Karpas-422 (cell line): ENCODE data around the gene SCAF11. TPM values are rescaled to one million over a fixed set of nuclear protein-coding genes. Genes with fewer than 3 reads are reported as not detected.
"Not testable (repeated sequence)": the region's sequence is repeated elsewhere in the genome, so short reads cannot be mapped to it uniquely, and the experiment has no call there.

ENCODE experiments used
- DNase-seq: peaks from one replicate; pipeline ENCODE4 v3.0.0-alpha.2; 2015
- H2AFZ ChIP-seq: fragments of 200-600 bp; sonication (generic); 2 replicates; pipeline ENCODE4 v1.6.1; 2014; ENCODE audit warnings: antibody characterized with exemption, low read length, mixed read lengths
- H3K27ac ChIP-seq: fragments of 200-600 bp; sonication (generic); 2 replicates; pipeline ENCODE4 v1.5.1; 2014; ENCODE audit warnings: mild to moderate bottlenecking, low read length, moderate library complexity
- H3K27me3 ChIP-seq: fragments of 200-600 bp; sonication (generic); 2 replicates; pipeline ENCODE4 v1.6.1; 2014; ENCODE audit warnings: low read length, mixed read lengths
- H3K36me3 ChIP-seq: fragments of 200-600 bp; sonication (generic); 2 replicates; pipeline ENCODE4 v1.6.1; 2014; ENCODE audit warnings: low read length, mixed read lengths; ENCODE audit not compliant: insufficient read depth
- H3K4me1 ChIP-seq: fragments of 200-600 bp; sonication (generic); 2 replicates; pipeline ENCODE4 v1.6.1; 2014; ENCODE audit warnings: mild to moderate bottlenecking, low read length, mixed read lengths
- H3K4me2 ChIP-seq: fragments of 200-600 bp; sonication (generic); 2 replicates; pipeline ENCODE4 v1.6.1; 2014; ENCODE audit warnings: low read length, low read depth, mild to moderate bottlenecking; ENCODE audit not compliant: poor library complexity, severe bottlenecking
- H3K4me3 ChIP-seq: fragments of 200-600 bp; sonication (generic); 2 replicates; pipeline ENCODE4 v1.5.1; 2014; ENCODE audit warnings: mild to moderate bottlenecking, antibody characterized with exemption, low read length, mixed read lengths
- H3K79me2 ChIP-seq: fragments of 200-600 bp; sonication (generic); 2 replicates; pipeline ENCODE4 v1.6.1; 2014; ENCODE audit warnings: mild to moderate bottlenecking, low read length, mixed read lengths
- H3K9ac ChIP-seq: fragments of 200-600 bp; sonication (generic); 2 replicates; pipeline ENCODE4 v1.6.0; 2014; ENCODE audit warnings: low read length
- H3K9me2 ChIP-seq: fragments of 200-600 bp; sonication (generic), shearing (Covaris generic); replicated peaks from 2 replicates; pipeline ENCODE4 v1.6.0; 2014; ENCODE audit warnings: mild to moderate bottlenecking, low read length, moderate library complexity; ENCODE audit not compliant: insufficient read depth
- H3K9me3 ChIP-seq: fragments of 300-700, 200-600 bp; sonication (generic); 2 replicates; pipeline ENCODE4 v1.6.1; 2014; ENCODE audit warnings: low read length, mixed read lengths
- H4K20me1 ChIP-seq: fragments of 200-600 bp; sonication (generic); 2 replicates; pipeline ENCODE4 v1.6.1; 2014; ENCODE audit warnings: mild to moderate bottlenecking, antibody characterized with exemption, low read length, low read depth; ENCODE audit not compliant: insufficient read depth
- total RNA-seq: library from RNA; depleted of rRNA; stranded (reverse); fragments of >200 nt; shearing (Covaris generic); gene quantifications from 2 replicates; pipeline ENCODE4 v1.2.3, GENCODE V29; 2014; ENCODE audit warnings: low replicate concordance; rRNA removed

The SCAF11 gene, protein sequence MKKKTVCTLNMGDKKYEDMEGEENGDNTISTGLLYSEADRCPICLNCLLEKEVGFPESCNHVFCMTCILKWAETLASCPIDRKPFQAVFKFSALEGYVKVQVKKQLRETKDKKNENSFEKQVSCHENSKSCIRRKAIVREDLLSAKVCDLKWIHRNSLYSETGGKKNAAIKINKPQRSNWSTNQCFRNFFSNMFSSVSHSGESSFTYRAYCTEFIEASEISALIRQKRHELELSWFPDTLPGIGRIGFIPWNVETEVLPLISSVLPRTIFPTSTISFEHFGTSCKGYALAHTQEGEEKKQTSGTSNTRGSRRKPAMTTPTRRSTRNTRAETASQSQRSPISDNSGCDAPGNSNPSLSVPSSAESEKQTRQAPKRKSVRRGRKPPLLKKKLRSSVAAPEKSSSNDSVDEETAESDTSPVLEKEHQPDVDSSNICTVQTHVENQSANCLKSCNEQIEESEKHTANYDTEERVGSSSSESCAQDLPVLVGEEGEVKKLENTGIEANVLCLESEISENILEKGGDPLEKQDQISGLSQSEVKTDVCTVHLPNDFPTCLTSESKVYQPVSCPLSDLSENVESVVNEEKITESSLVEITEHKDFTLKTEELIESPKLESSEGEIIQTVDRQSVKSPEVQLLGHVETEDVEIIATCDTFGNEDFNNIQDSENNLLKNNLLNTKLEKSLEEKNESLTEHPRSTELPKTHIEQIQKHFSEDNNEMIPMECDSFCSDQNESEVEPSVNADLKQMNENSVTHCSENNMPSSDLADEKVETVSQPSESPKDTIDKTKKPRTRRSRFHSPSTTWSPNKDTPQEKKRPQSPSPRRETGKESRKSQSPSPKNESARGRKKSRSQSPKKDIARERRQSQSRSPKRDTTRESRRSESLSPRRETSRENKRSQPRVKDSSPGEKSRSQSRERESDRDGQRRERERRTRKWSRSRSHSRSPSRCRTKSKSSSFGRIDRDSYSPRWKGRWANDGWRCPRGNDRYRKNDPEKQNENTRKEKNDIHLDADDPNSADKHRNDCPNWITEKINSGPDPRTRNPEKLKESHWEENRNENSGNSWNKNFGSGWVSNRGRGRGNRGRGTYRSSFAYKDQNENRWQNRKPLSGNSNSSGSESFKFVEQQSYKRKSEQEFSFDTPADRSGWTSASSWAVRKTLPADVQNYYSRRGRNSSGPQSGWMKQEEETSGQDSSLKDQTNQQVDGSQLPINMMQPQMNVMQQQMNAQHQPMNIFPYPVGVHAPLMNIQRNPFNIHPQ (N-terminal part only)
- 141 and 150 TPM in 2 replicates for total RNA-seq

DNA sequence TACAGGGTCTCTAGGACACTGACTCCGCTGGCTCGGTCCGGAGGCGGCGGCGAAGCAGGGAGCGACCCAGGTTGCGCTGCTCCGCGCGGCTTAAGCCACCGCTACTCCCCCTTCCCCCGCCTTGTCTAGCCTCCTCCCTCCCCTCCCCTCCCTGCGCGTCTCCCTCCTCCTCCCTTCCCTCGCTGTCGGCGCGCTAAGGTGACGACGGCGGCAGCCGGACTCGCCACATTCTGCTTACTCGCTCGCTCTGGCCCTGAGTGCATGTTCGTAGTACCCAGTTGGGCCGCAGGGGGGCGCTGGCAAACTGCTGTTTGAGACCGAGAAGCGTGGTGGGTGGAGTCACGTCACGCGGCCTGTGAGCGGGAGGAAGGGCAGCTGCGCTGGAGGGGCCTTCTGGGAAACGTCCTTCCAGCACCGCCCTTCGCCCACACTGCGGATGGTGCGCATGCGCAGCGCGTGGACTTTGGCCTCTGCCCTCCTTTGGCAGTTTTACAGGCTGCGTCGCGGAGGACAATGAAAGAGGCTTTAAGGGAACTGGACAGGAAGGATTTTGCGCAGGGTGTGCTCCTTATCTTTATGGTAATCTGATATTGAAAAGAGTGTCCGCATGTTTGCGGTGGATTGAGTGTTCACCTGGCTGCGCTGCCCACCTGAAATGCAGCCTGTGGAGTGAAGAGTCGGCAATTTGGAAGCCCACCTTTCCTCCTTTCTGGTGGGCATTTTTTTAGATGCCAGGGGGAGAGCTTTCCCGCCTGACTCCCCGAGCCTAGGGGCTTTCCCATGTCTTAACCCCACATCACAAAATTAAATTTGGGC lies at the start of gene SCAF11:
TSS of gene SCAF11 (minus strand) at position 107 of the 816 bp plus-strand sequence. CDS start 26,407 bp downstream, outside the sequence.
- Histone ChIP-seq H3K79me2 (peaks cover 47% of the 10 kb centered on the region), H3K4me2 (peak within 1 kb of the TSS; percentile 98), H2AFZ (peak within 1 kb of the TSS; percentile 93), H3K36me3 (peaks cover 28% of the 10 kb centered on the region), H3K9me2 (no peaks in the 10 kb centered on the region), H3K4me3 (peak within 1 kb of the TSS; percentile 96), H3K4me1 (peaks cover 50% of the 10 kb centered on the region), H4K20me1 (peaks cover 20% of the 10 kb centered on the region; the same call in 1 of the 2 replicates), H3K9me3 (no peaks in the 10 kb centered on the region), H3K27me3 (no peaks in the 10 kb centered on the region), H3K27ac (peak within 1 kb of the TSS; percentile 89), H3K9ac (peak within 1 kb of the TSS; percentile 99)
- peak; percentile 100 for DNase-seq

DNA sequence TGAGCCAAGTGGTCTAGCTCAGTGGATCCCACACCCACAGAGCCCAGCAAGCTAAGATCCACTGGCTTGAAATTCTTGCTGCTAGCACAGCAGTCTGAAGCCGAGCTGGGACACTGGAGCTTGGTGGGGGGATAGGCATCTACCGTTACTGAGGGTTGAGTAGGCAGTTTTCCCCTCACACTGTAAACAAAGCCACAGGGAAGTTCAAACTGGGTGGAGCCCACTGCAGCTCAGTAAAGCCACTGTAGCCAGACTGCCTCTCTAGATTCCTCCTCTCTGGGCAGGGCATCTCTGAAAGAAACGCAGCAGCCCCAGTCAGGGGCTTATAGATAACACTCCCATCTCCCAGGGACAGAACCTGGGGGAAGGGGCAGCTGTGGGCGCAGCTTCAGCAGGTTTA lies 46.7 kb upstream of the SCAF11 start:
- H3K9ac ChIP-seq, H2AFZ ChIP-seq, H3K79me2 ChIP-seq, H3K4me3 ChIP-seq, H3K27me3 ChIP-seq, H3K4me1 ChIP-seq, H4K20me1 ChIP-seq, DNase-seq, H3K27ac ChIP-seq, H3K9me3 ChIP-seq, H3K4me2 ChIP-seq, H3K9me2 ChIP-seq, H3K36me3 ChIP-seq: not testable (repeated sequence)

DNA sequence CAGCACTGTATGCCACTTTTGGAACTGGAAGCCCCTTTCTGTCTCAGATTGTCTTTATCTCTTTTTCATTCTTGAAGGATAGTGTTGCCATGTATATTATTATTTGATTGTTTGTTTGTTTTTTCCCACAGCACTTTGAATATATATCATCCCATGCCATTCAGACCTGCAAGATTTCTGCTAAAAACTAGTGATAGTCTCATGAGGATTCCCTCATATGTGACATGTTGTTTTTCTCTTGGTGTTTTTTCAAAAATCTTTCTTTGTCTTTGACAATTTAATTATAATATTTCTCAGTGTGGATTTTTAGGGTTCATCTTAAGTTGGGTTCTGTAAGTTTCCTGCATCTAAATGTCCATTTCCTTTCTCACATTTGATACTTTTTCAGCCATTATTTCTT lies 36.8 kb upstream of the SCAF11 start:
- Histone ChIP-seq H2AFZ (no peak overlapping the region), H3K9me2 (no peaks in the 10 kb centered on the region), H3K79me2 (no peaks in the 10 kb centered on the region), H3K36me3 (no peaks in the 10 kb centered on the region), H4K20me1 (no peaks in the 10 kb centered on the region), H3K4me3 (no peak overlapping the region), H3K4me1 (no peaks in the 10 kb centered on the region), H3K4me2 (no peak overlapping the region), H3K27ac (no peak overlapping the region), H3K27me3 (peaks cover 4% of the 10 kb centered on the region; the same call in 1 of the 2 replicates), H3K9me3 (peaks cover 20% of the 10 kb centered on the region), H3K9ac (no peak overlapping the region)
- DNase-seq = no peak

DNA sequence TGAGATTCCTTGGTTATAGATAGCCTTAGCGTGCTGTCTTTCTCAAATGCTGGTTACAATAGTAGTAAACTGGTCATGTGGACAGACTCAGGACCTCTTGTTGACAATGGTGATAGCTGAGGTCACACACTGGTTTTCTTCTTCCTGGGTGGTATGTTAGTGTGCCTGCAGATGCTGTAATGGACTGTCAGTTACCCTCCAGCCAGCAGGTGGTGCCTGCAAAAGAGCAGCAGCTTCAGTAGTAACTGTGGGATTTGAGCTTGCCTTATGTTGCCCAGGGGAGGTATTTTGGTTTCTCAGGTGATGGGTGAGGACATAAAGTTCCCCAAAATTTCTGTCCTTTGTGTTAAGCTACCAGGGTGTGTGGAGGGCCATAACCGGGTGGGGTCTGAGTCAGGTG lies 33.7 kb upstream of the SCAF11 start:
- Histone ChIP-seq H3K4me1 (no peaks in the 10 kb centered on the region), H3K27ac (no peak overlapping the region), H4K20me1 (no peaks in the 10 kb centered on the region), H3K9me2 (no peaks in the 10 kb centered on the region), H3K9ac (no peak overlapping the region), H3K27me3 (peaks cover 4% of the 10 kb centered on the region; the same call in 1 of the 2 replicates), H3K4me2 (no peak overlapping the region), H3K4me3 (no peak overlapping the region), H3K79me2 (no peaks in the 10 kb centered on the region), H3K36me3 (no peaks in the 10 kb centered on the region), H2AFZ (no peak overlapping the region), H3K9me3 (peaks cover 20% of the 10 kb centered on the region)
- DNase-seq = no peak

DNA sequence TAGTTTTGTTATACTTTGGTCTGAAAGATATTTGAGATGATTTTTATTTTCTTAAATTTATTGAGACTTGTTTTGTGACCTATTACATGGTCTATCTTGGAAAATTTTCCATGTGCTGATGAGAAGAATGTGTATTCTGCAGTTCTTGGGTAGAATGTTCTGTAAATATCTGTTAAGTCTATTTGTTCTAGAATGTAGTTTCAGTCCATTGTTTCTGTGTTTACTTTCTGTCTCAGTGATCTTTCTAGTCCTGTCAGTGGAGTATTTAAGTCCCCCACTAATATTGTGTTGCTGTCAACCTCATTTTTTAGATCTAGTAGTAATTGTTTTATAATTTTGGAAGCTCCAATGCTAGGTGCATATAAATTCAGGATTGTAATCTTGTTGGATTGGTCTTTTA lies 30.4 kb upstream of the SCAF11 start:
- no peaks in the 10 kb centered on the region for H4K20me1 ChIP-seq
- H3K9me2 ChIP-seq = no peaks in the 10 kb centered on the region
- no peaks in the 10 kb centered on the region for H3K4me1 ChIP-seq
- no peaks in the 10 kb centered on the region for H3K79me2 ChIP-seq
- H3K4me2 ChIP-seq = no peak overlapping the region
- H2AFZ ChIP-seq = no peak overlapping the region
- no peaks in the 10 kb centered on the region; the same call in 1 of the 2 replicates for H3K27me3 ChIP-seq
- no peak overlapping the region for H3K27ac ChIP-seq
- no peak overlapping the region for H3K9ac ChIP-seq
- H3K9me3 ChIP-seq = peaks cover 6% of the 10 kb centered on the region
- H3K36me3 ChIP-seq = no peaks in the 10 kb centered on the region
- DNase-seq = no peak
- no peak overlapping the region for H3K4me3 ChIP-seq

DNA sequence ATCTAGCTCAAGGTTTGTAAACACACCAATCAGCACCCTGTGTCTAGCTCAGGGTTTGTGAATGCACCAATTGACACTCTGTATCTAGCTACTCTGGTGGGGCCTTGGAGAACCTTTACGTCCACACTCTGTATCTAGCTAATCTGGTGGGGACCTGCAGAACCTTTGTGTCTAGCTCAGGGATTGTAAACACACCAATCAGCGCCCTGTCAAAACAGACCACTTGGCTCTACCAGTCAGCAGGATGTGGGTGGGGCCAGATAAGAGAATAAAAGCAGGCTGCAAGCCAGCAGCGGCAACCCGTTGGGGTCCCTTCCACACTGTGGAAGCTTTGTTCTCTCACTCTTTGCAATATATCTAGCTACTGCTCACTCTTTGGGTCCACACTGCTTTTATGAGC lies 28.3 kb upstream of the SCAF11 start:
- not testable (repeated sequence) for DNase-seq, H3K27me3 ChIP-seq, H3K4me1 ChIP-seq, H3K36me3 ChIP-seq, H3K9me2 ChIP-seq, H4K20me1 ChIP-seq, H3K4me3 ChIP-seq, H3K4me2 ChIP-seq, H3K9me3 ChIP-seq, H3K27ac ChIP-seq, H3K9ac ChIP-seq, H2AFZ ChIP-seq, H3K79me2 ChIP-seq

DNA sequence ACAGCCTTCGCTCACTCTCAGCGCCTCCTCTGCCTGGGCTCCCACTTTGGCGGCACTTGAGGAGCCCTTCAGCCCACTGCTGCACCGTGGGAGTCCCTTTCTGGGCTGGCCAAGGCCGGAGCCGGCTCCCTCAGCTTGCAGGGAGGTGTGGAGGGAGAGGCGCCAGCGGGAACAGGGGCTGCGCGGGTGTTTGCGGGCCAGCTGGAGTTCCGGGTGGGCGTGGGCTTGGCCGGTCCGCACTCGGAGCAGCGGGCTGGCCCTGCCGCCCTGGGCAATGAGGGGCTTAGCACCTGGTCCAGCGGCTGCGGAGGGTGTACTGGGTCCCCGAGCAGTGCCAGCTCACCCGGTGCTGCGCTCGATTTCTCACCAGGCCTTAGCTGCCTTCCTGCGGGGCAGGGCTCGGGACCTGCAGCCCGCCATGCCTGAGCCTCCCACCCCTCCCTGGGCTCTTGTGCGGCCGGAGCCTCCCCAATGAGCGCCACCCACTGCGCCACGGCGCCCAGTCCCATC lies 27.5 kb upstream of the SCAF11 start:
- not testable (repeated sequence) for DNase-seq, H4K20me1 ChIP-seq, H3K4me3 ChIP-seq, H3K9me3 ChIP-seq, H3K9me2 ChIP-seq, H3K36me3 ChIP-seq, H3K4me1 ChIP-seq, H3K4me2 ChIP-seq, H3K27ac ChIP-seq, H3K79me2 ChIP-seq, H3K9ac ChIP-seq, H2AFZ ChIP-seq, H3K27me3 ChIP-seq
